GM12878 (cell line): ENCODE data around the gene TCF20. TPM values are rescaled to one million over a fixed set of nuclear protein-coding genes. Genes with fewer than 3 reads are reported as not detected.

Experiments
- ATAC-seq: fragments of 200-7000 bp; cut with Tn5 transposase; 3 replicates; pipeline ENCODE4 v1.9.1; 2020; ENCODE audit warnings: mild to moderate bottlenecking, moderate library complexity
- BruUV-seq: library from RNA; stranded (reverse); fragments of 400-500 nt; replicated peaks from 2 replicates; lab custom pipeline; 2021; lab: Mats Ljungman, UMichigan
- CTCF ChIA-PET: fragments of 300-600 bp; sonication (Branson Sonifier 250); formaldehyde crosslinking; extraction: SDS; loops from one replicate; lab custom pipeline; 2021; ENCODE audit warnings: inconsistent platforms; lab: Yijun Ruan, JAX
- POLR2A ChIA-PET: fragments of 350-600 bp; formaldehyde crosslinking; extraction: SDS; loops from one replicate; lab custom pipeline; 2021; ENCODE audit warnings: inconsistent platforms; lab: Charles Lee
- RAD21 ChIA-PET: fragments of 300-600 bp; sonication (Branson Sonifier 250); formaldehyde crosslinking; loops from one replicate; lab custom pipeline; 2023; ENCODE audit warnings: antibody characterized with exemption; ENCODE audit not compliant: unreplicated experiment; lab: Charles Lee
- SMC1A ChIA-PET: fragments of 300-600 bp; sonication (Branson Sonifier 250); formaldehyde crosslinking; loops from one replicate; lab custom pipeline; 2023; ENCODE audit not compliant: unreplicated experiment, uncharacterized antibody; lab: Charles Lee
- DNase-seq: peaks from one replicate; pipeline ENCODE4 v3.0.0-alpha.2; 2011; ENCODE audit warnings: low read depth, low spot score
- FAIRE-seq: peaks from 3 replicates; lab custom pipeline; 2011; peaks lifted over from hg19 to GRCh38; lab: Jason Lieb, UNC
- H2AFZ ChIP-seq: 2 replicates; pipeline ENCODE4 v1.6.0; 2011; ENCODE audit warnings: low read depth, low read length, control low read depth; ENCODE audit not compliant: control insufficient read depth
- H3K27ac ChIP-seq: 2 replicates; pipeline ENCODE4 v1.5.1; 2011; ENCODE audit warnings: control low read depth; ENCODE audit not compliant: control insufficient read depth, insufficient read depth
- H3K27me3 ChIP-seq, 2 experiments: replicated peaks in 1 of 2; 2 replicates each; pipeline versions ENCODE4 v1.6.0 to v1.6.1; 2011; ENCODE audit warnings: low read length in 1 of 2; ENCODE audit not compliant: control insufficient read depth in 2 of 2, insufficient read depth in 2 of 2
- H3K36me3 ChIP-seq, 2 experiments: 2 replicates each; pipeline ENCODE4 v1.5.1; 2011; ENCODE audit warnings: low read length in 1 of 2; ENCODE audit not compliant: control insufficient read depth in 2 of 2, insufficient read depth in 2 of 2
- H3K4me1 ChIP-seq: 2 replicates; pipeline ENCODE4 v1.6.1; 2011; ENCODE audit warnings: mild to moderate bottlenecking, low read length, moderate library complexity, mixed read lengths; ENCODE audit not compliant: control insufficient read depth, insufficient read depth
- H3K4me2 ChIP-seq: 2 replicates; pipeline ENCODE4 v1.6.0; 2011; ENCODE audit warnings: control low read depth; ENCODE audit not compliant: control insufficient read depth, insufficient read depth
- H3K4me3 ChIP-seq: fragments of 200-600 bp; sonication (generic); 2 replicates; pipeline ENCODE4 v1.5.1; 2016
- H3K79me2 ChIP-seq: 2 replicates; pipeline ENCODE4 v1.6.0; 2011; ENCODE audit warnings: low read length; ENCODE audit not compliant: control insufficient read depth, insufficient read depth
- H3K9ac ChIP-seq: 2 replicates; pipeline ENCODE4 v1.8.0; 2011; ENCODE audit warnings: low read length, control low read depth, mixed read lengths; ENCODE audit not compliant: control insufficient read depth, insufficient read depth
- H3K9me3 ChIP-seq: replicated peaks from 3 replicates; pipeline ENCODE4 v1.5.1; 2011; ENCODE audit warnings: mild to moderate bottlenecking, low read length; ENCODE audit not compliant: control insufficient read depth, insufficient read depth
- H4K20me1 ChIP-seq: 2 replicates; pipeline ENCODE4 v1.6.0; 2011; ENCODE audit not compliant: control insufficient read depth, insufficient read depth
- BCL11A ChIP-seq: IDR thresholded peaks from 2 replicates; pipeline ENCODE4 v1.6.1; 2011; ENCODE audit warnings: low read depth, low read length
- CEBPZ ChIP-seq: fragments of 150-350 bp; IDR thresholded peaks from 2 replicates; pipeline ENCODE4 v1.6.1; 2016; ENCODE audit warnings: low read depth, low read length
- EGR1 ChIP-seq, 2 experiments: IDR thresholded peaks; 1 replicate in 1 of 2; 2 replicates in 1 of 2; pipeline ENCODE4 v1.6.1; 2011 to 2012; ENCODE audit warnings: low read depth in 2 of 2, low read length in 2 of 2, borderline replicate concordance in 1 of 2, mild to moderate bottlenecking in 1 of 2, moderate library complexity in 1 of 2
- GABPA ChIP-seq: IDR thresholded peaks from 2 replicates; pipeline ENCODE4 v1.6.1; 2014; ENCODE audit warnings: antibody characterized with exemption, low read depth, mild to moderate bottlenecking, inconsistent platforms
- NFIC ChIP-seq: IDR thresholded peaks from 2 replicates; pipeline ENCODE4 v1.6.1; 2012; ENCODE audit warnings: low read depth, mild to moderate bottlenecking, inconsistent platforms, low read length, moderate library complexity
- NR2C1 ChIP-seq: fragments of 450-650 bp; IDR thresholded peaks from 2 replicates; pipeline ENCODE4 v1.6.1; 2017; ENCODE audit warnings: antibody characterized with exemption, mild to moderate bottlenecking, moderate library complexity
- PAX5 ChIP-seq: IDR thresholded peaks from 2 replicates; pipeline ENCODE4 v1.6.1; 2011; ENCODE audit warnings: low read depth, low read length, borderline replicate concordance
- RBBP5 ChIP-seq: fragments of 200-600 bp; sonication (generic); conservative IDR thresholded peaks from 2 replicates; pipeline ENCODE4 v1.6.1; 2016
- SIX5 ChIP-seq: IDR thresholded peaks from 2 replicates; pipeline ENCODE4 v1.6.1; 2011; ENCODE audit warnings: mild to moderate bottlenecking, low read depth, low read length, moderate library complexity; ENCODE audit not compliant: severe bottlenecking
- STAT3 ChIP-seq: IDR thresholded peaks from 2 replicates; pipeline ENCODE4 v1.6.1; 2011; ENCODE audit warnings: low read depth, low read length, improper control_type of control experiment
- SUPT20H ChIP-seq: IDR thresholded peaks from 2 replicates; pipeline ENCODE4 v1.6.1; 2011; ENCODE audit warnings: low read depth, mild to moderate bottlenecking, low read length, moderate library complexity, borderline replicate concordance; ENCODE audit not compliant: control insufficient read depth
- USF2 ChIP-seq: IDR thresholded peaks from 2 replicates; pipeline ENCODE4 v1.6.1; 2011; ENCODE audit warnings: low read depth, low read length, improper control_type of control experiment, borderline replicate concordance
- ZBTB40 ChIP-seq: fragments of 450-650 bp; IDR thresholded peaks from 2 replicates; pipeline ENCODE4 v1.6.1; 2016; ENCODE audit warnings: mild to moderate bottlenecking, moderate library complexity, borderline replicate concordance
- WGBS: methylation state at CpG from one replicate; pipeline ENCODE4 v1.1.6; 2016; ENCODE audit warnings: low lambda C conversion rate; ENCODE audit not compliant: insufficient replicate concordance, insufficient coverage; ENCODE audit errors: missing lambda C conversion rate; 5-methylcytosine and 5-hydroxymethylcytosine counted together
- in situ Hi-C: fragments of 300-500 bp; cut with MboI; formaldehyde crosslinking; loops from 9 replicates; pipeline ENCODE4 v1.14.3; 2018; ENCODE audit warnings: mixed read lengths
- intact Hi-C: fragments of 100-400 bp; cut with micrococcal nuclease; formaldehyde crosslinking; loops from one replicate; pipeline ENCODE4 v1.14.2; 2022; ENCODE audit not compliant: unreplicated experiment
- polyA plus RNA-seq, 11 experiments: library from polyadenylated mRNA; depleted of rRNA in 4 of 11; unstranded in 6 of 11; stranded (reverse) in 5 of 11; fragments of >200 nt; fragmentation: Nextera tagmentation in 4 of 11; fragmentation: Illumina TruSeq in 1 of 11; extraction: Ambion mirVana in 4 of 11; extraction: Trizol in 1 of 11; gene quantifications; 1 replicate in 1 of 11; 2 replicates in 10 of 11; pipeline versions ENCODE4 v1.2.1 to v1.2.3, GENCODE V29; 2011 to 2016; ENCODE audit warnings: inconsistent platforms in 2 of 11, missing spikeins in 2 of 11, low read depth in 1 of 11
- total RNA-seq, 4 experiments: library from RNA; depleted of rRNA in 3 of 4; stranded (reverse); fragments of >200 nt in 3 of 4; fragmentation: Illumina TruSeq in 1 of 4; extraction: Trizol in 1 of 4; gene quantifications; 2 replicates each; pipeline versions ENCODE4 v1.2.1 to v1.2.3, GENCODE V29; 2013 to 2021

TCF20 gene
- total and polyA plus RNA-seq, 10 of the 15 experiments (the other 5 are each of a cell fraction or from before 2014, with no cell fraction given), result 0.64 to 52.9 (median 22.6) TPM

DNA sequence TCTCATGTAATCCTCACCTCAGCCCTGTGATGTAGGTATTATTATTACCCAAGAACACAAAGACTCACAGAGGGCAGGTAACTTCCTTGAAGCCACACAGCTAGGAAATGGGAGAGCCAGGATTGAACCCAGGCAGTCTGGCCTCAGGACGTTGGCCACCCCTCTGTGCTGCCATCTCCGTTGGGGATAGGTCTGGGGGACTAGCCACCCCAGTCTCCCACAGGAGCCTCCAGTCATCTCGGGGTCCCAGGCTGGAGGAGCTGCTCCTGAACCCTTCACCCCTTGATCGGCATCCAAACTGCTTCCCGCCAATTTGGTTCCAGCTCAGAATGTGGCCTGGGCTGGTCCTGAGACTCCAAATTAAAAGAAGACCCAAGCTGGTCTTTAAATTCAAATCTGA, 10.4 kb upstream of the TCF20 start:
- no peak overlapping the region for H2AFZ ChIP-seq
- no peaks in the 10 kb centered on the region for H4K20me1 ChIP-seq
- DNase-seq (no peak), ATAC-seq (no peak; the same call in 2 of the 3 replicates), FAIRE-seq (no peak)
- ChIA-PET CTCF (interaction anchor here (0.9 to 2.6 kb wide), 7 partner anchors 10 to 156 kb away, joined by 3 to 15 read pairs (median 4); no protein-coding TSS in a partner anchor), SMC1A (interaction anchor here (0.8 to 2.2 kb wide), 6 partner anchors 8 to 159 kb away, joined by 3 to 14 read pairs (median 4); no protein-coding TSS in a partner anchor), RAD21 (interaction anchor here (0.6 to 1.3 kb wide), 7 partner anchors 82 to 193 kb away, joined by 3 to 6 read pairs (median 4); no protein-coding TSS in a partner anchor), POLR2A (interaction anchor here (0.7 to 2.7 kb wide), 3 partner anchors 15 to 155 kb away, joined by 3 to 7 read pairs (median 4); no protein-coding TSS in a partner anchor)
- no peak overlapping the region for H3K4me3 ChIP-seq
- in situ Hi-C loops, result no loop called here
- peaks cover 17% of the 10 kb centered on the region for H3K4me1 ChIP-seq
- no peaks in the 10 kb centered on the region for H3K79me2 ChIP-seq
- no TSS peak for BruUV-seq
- intact Hi-C loops, result no loop called here
- no peaks in the 10 kb centered on the region for H3K9me3 ChIP-seq
- no peak overlapping the region for H3K9ac ChIP-seq
- H3K27ac ChIP-seq, result no peak overlapping the region
- H3K4me2 ChIP-seq, result no peak overlapping the region
- H3K36me3 ChIP-seq, result no peaks in the 10 kb centered on the region
- 43% methylated on average over 5 of the region's 5 CpGs for WGBS
- H3K27me3 ChIP-seq, result peaks cover 5 to 7% of the 10 kb centered on the region in 2 experiments
- no peak for TF ChIP-seq SIX5
- TF ChIP-seq NR2C1, result no peak
- no peak for TF ChIP-seq ZBTB40
- no peak for TF ChIP-seq PAX5
- TF ChIP-seq CEBPZ, result no peak
- TF ChIP-seq BCL11A, result no peak
- no peak for TF ChIP-seq NFIC
- TF ChIP-seq STAT3, result no peak
- no peak for TF ChIP-seq GABPA
- no peak for TF ChIP-seq SUPT20H
- TF ChIP-seq USF2, result no peak
- no peak for TF ChIP-seq RBBP5
- no peak for TF ChIP-seq EGR1 (IDR thresholded peaks at IDR 0.05; ENCODE audit: borderline replicate concordance in 1 of 2, low read depth in 2 of 2, low read length in 2 of 2)
